Measurements from ENCODE around the gene PDLIM1.

PDLIM1 gene

GRCh38 chr10:95291365-95292039 lies 699 bp upstream of the PDLIM1 start:
- H4K91ac ChIP-seq (ENCODE audit: low read depth, low read length, poor library complexity), result no peak overlapping the region
- no CpG with 5 or more reads among the region's 19 CpGs for WGBS, 2 donors (ENCODE audit: extremely low coverage in 2 of 2, insufficient read length in 2 of 2, insufficient replicate concordance in 1 of 2)
- H3K23ac ChIP-seq (ENCODE audit: low read depth, low read length, poor library complexity), result peak overlapping the region; percentile 45
- no peak overlapping the region for H3K14ac ChIP-seq (ENCODE audit: low read length)
- H3K4me1 ChIP-seq (ENCODE audit: control insufficient read depth in 2 of 2, insufficient read depth in 1 of 2, low read depth in 1 of 2, low read length in 2 of 2), result peaks cover 0 to 10% of the 10 kb centered on the region in 2 donors
- peak overlapping the region; percentile 54 for H2AK5ac ChIP-seq (ENCODE audit: low read depth, low read length)
- no peak overlapping the region for H2BK12ac ChIP-seq (ENCODE audit: low read length)
- H3K9me3 ChIP-seq (replicated peaks in 1 of 2; ENCODE audit: control insufficient read depth in 2 of 2, insufficient read depth in 1 of 2, low read depth in 1 of 2, low read length in 2 of 2), result no peaks in the 10 kb centered on the region
- no peak overlapping the region for H3K9ac ChIP-seq (ENCODE audit: low read depth, low read length, poor library complexity)
- H4K8ac ChIP-seq (ENCODE audit: low read depth, low read length), result no peak overlapping the region
- H3K27me3 ChIP-seq (ENCODE audit: control insufficient read depth in 3 of 3, insufficient read depth in 3 of 3, low read depth in 1 of 3, low read length in 3 of 3), result peaks cover 2 to 83% (median 30%) of the 10 kb centered on the region in 3 experiments
- peak overlapping the region; percentile 14 for H3K4ac ChIP-seq (ENCODE audit: low read length)
- no peak for DNase-seq (ENCODE audit: low spot score)
- H3K4me3 ChIP-seq (ENCODE audit: low read length in 2 of 2), result peak overlapping the region in 1 of 2 donors; percentile 71
- no peaks in the 10 kb centered on the region for H3K79me1 ChIP-seq (ENCODE audit: low read depth, low read length)
- no peaks in the 10 kb centered on the region for H3K36me3 ChIP-seq (replicated peaks in 1 of 2; ENCODE audit: control insufficient read depth in 2 of 2, insufficient read depth in 2 of 2, low read length in 2 of 2)
- H3K4me2 ChIP-seq (ENCODE audit: insufficient read depth, low read length, poor library complexity, severe bottlenecking), result peak overlapping the region; percentile 80
- H3K18ac ChIP-seq (ENCODE audit: low read length), result no peak overlapping the region
- no peak overlapping the region for H3K27ac ChIP-seq (replicated peaks; ENCODE audit: low read length)
- H2AFZ ChIP-seq (ENCODE audit: low read length), result peak overlapping the region; percentile 94
- peak overlapping the region; percentile 24 for H2BK15ac ChIP-seq (ENCODE audit: low read length)
- no peak overlapping the region for H2BK5ac ChIP-seq (ENCODE audit: low read length)
- H2BK120ac ChIP-seq (ENCODE audit: low read depth, low read length), result no peak overlapping the region

- Histone ChIP-seq H3K9me3 (replicated peaks in 1 of 2; ENCODE audit: control insufficient read depth in 2 of 2, insufficient read depth in 1 of 2, low read depth in 1 of 2, low read length in 2 of 2) (no peaks in the 10 kb centered on the region), H3K79me1 (ENCODE audit: low read depth, low read length) (no peaks in the 10 kb centered on the region), H2BK5ac (ENCODE audit: low read length) (no peak overlapping the region), H3K4me3 (ENCODE audit: low read length in 2 of 2) (peak overlapping the region; percentile 47 to 91), H3K4ac (ENCODE audit: low read length) (no peak overlapping the region), H2AK5ac (ENCODE audit: low read depth, low read length) (no peak overlapping the region), H3K4me2 (ENCODE audit: insufficient read depth, low read length, poor library complexity, severe bottlenecking) (peak overlapping the region; percentile 80), H4K91ac (ENCODE audit: low read depth, low read length, poor library complexity) (no peak overlapping the region), H3K18ac (ENCODE audit: low read length) (peak overlapping the region; percentile 44), H4K8ac (ENCODE audit: low read depth, low read length) (no peak overlapping the region), H2BK15ac (ENCODE audit: low read length) (no peak overlapping the region), H3K4me1 (ENCODE audit: control insufficient read depth in 2 of 2, insufficient read depth in 1 of 2, low read depth in 1 of 2, low read length in 2 of 2) (peaks cover 0 to 8% of the 10 kb centered on the region in 2 donors), H2BK12ac (ENCODE audit: low read length) (no peak overlapping the region), H3K27ac (replicated peaks; ENCODE audit: low read length) (no peak overlapping the region), H3K23ac (ENCODE audit: low read depth, low read length, poor library complexity) (no peak overlapping the region), H3K14ac (ENCODE audit: low read length) (no peak overlapping the region), H3K27me3 (ENCODE audit: control insufficient read depth in 3 of 3, insufficient read depth in 3 of 3, low read depth in 1 of 3, low read length in 3 of 3) (peaks cover 2 to 84% (median 25%) of the 10 kb centered on the region in 3 experiments), H2AFZ (ENCODE audit: low read length) (peak overlapping the region; percentile 94), H3K36me3 (replicated peaks in 1 of 2; ENCODE audit: control insufficient read depth in 2 of 2, insufficient read depth in 2 of 2, low read length in 2 of 2) (no peaks in the 10 kb centered on the region), H3K9ac (ENCODE audit: low read depth, low read length, poor library complexity) (peak overlapping the region; percentile 64), H2BK120ac (ENCODE audit: low read depth, low read length) (no peak overlapping the region)
- DNase-seq (ENCODE audit: low spot score), result no peak
- WGBS, 2 donors (ENCODE audit: extremely low coverage in 2 of 2, insufficient read length in 2 of 2, insufficient replicate concordance in 1 of 2), result no CpG with 5 or more reads among the region's 14 CpGs
These were observed 832 bp downstream of the PDLIM1 start for GRCh38 chr10:95289921-95290421.

- H3K36me3 ChIP-seq (replicated peaks in 1 of 2; ENCODE audit: control insufficient read depth in 2 of 2, insufficient read depth in 2 of 2, low read length in 2 of 2), result no peaks in the 10 kb centered on the region
- no peak overlapping the region for H3K4me3 ChIP-seq (ENCODE audit: low read length in 2 of 2)
- H3K27me3 ChIP-seq (ENCODE audit: control insufficient read depth in 3 of 3, insufficient read depth in 3 of 3, low read depth in 1 of 3, low read length in 3 of 3), result peaks cover 2 to 82% (median 22%) of the 10 kb centered on the region in 3 experiments
- no peaks in the 10 kb centered on the region for H3K79me1 ChIP-seq (ENCODE audit: low read depth, low read length)
- peaks cover 0 to 5% of the 10 kb centered on the region in 2 donors for H3K4me1 ChIP-seq (ENCODE audit: control insufficient read depth in 2 of 2, insufficient read depth in 1 of 2, low read depth in 1 of 2, low read length in 2 of 2)
- H3K4me2 ChIP-seq (ENCODE audit: insufficient read depth, low read length, poor library complexity, severe bottlenecking), result no peak overlapping the region
- WGBS, 2 donors (ENCODE audit: extremely low coverage in 2 of 2, insufficient read length in 2 of 2, insufficient replicate concordance in 1 of 2), result no CpG with 5 or more reads among the region's 12 CpGs
- no peak overlapping the region for H2BK5ac ChIP-seq (ENCODE audit: low read length)
- H3K9ac ChIP-seq (ENCODE audit: low read depth, low read length, poor library complexity), result no peak overlapping the region
- no peak overlapping the region for H2BK12ac ChIP-seq (ENCODE audit: low read length)
- no peak overlapping the region for H4K91ac ChIP-seq (ENCODE audit: low read depth, low read length, poor library complexity)
- H3K23ac ChIP-seq (ENCODE audit: low read depth, low read length, poor library complexity), result no peak overlapping the region
- H4K8ac ChIP-seq (ENCODE audit: low read depth, low read length), result no peak overlapping the region
- no peak overlapping the region for H3K18ac ChIP-seq (ENCODE audit: low read length)
- H3K9me3 ChIP-seq (replicated peaks in 1 of 2; ENCODE audit: control insufficient read depth in 2 of 2, insufficient read depth in 1 of 2, low read depth in 1 of 2, low read length in 2 of 2), result no peaks in the 10 kb centered on the region
- H2AFZ ChIP-seq (ENCODE audit: low read length), result no peak overlapping the region
- no peak for DNase-seq (ENCODE audit: low spot score)
- no peak overlapping the region for H2AK5ac ChIP-seq (ENCODE audit: low read depth, low read length)
- H3K14ac ChIP-seq (ENCODE audit: low read length), result no peak overlapping the region
- no peak overlapping the region for H2BK15ac ChIP-seq (ENCODE audit: low read length)
- no peak overlapping the region for H2BK120ac ChIP-seq (ENCODE audit: low read depth, low read length)
- no peak overlapping the region for H3K27ac ChIP-seq (replicated peaks; ENCODE audit: low read length)
- H3K4ac ChIP-seq (ENCODE audit: low read length), result no peak overlapping the region
These were observed 1.5 kb downstream of the PDLIM1 start for GRCh38 chr10:95289003-95289920.

GRCh38 chr10:95288303-95288702 lies 2.5 kb downstream of the PDLIM1 start:
- no peak overlapping the region for H2BK120ac ChIP-seq (ENCODE audit: low read depth, low read length)
- H2BK5ac ChIP-seq (ENCODE audit: low read length), result no peak overlapping the region
- peaks cover 0 to 5% of the 10 kb centered on the region in 2 donors for H3K4me1 ChIP-seq (ENCODE audit: control insufficient read depth in 2 of 2, insufficient read depth in 1 of 2, low read depth in 1 of 2, low read length in 2 of 2)
- no peak overlapping the region for H3K4ac ChIP-seq (ENCODE audit: low read length)
- H4K91ac ChIP-seq (ENCODE audit: low read depth, low read length, poor library complexity), result no peak overlapping the region
- no peak for DNase-seq (ENCODE audit: low spot score)
- H3K27ac ChIP-seq (replicated peaks; ENCODE audit: low read length), result no peak overlapping the region
- no peak overlapping the region for H2AK5ac ChIP-seq (ENCODE audit: low read depth, low read length)
- H3K14ac ChIP-seq (ENCODE audit: low read length), result no peak overlapping the region
- no CpG with 5 or more reads among the region's 1 CpG for WGBS, 2 donors (ENCODE audit: extremely low coverage in 2 of 2, insufficient read length in 2 of 2, insufficient replicate concordance in 1 of 2)
- no peak overlapping the region for H3K23ac ChIP-seq (ENCODE audit: low read depth, low read length, poor library complexity)
- H3K79me1 ChIP-seq (ENCODE audit: low read depth, low read length), result no peaks in the 10 kb centered on the region
- peaks cover 2 to 77% (median 22%) of the 10 kb centered on the region in 3 experiments for H3K27me3 ChIP-seq (ENCODE audit: control insufficient read depth in 3 of 3, insufficient read depth in 3 of 3, low read depth in 1 of 3, low read length in 3 of 3)
- no peak overlapping the region for H2AFZ ChIP-seq (ENCODE audit: low read length)
- no peak overlapping the region for H3K18ac ChIP-seq (ENCODE audit: low read length)
- no peak overlapping the region for H3K4me3 ChIP-seq (ENCODE audit: low read length in 2 of 2)
- H3K9me3 ChIP-seq (replicated peaks in 1 of 2; ENCODE audit: control insufficient read depth in 2 of 2, insufficient read depth in 1 of 2, low read depth in 1 of 2, low read length in 2 of 2), result no peaks in the 10 kb centered on the region
- H3K4me2 ChIP-seq (ENCODE audit: insufficient read depth, low read length, poor library complexity, severe bottlenecking), result no peak overlapping the region
- no peak overlapping the region for H4K8ac ChIP-seq (ENCODE audit: low read depth, low read length)
- no peak overlapping the region for H3K9ac ChIP-seq (ENCODE audit: low read depth, low read length, poor library complexity)
- no peaks in the 10 kb centered on the region for H3K36me3 ChIP-seq (replicated peaks in 1 of 2; ENCODE audit: control insufficient read depth in 2 of 2, insufficient read depth in 2 of 2, low read length in 2 of 2)
- H2BK12ac ChIP-seq (ENCODE audit: low read length), result no peak overlapping the region
- no peak overlapping the region for H2BK15ac ChIP-seq (ENCODE audit: low read length)
